Endothelial cell (in vitro differentiated cells): ENCODE results near the gene NTSR2. TPM values are rescaled to one million over a fixed set of nuclear protein-coding genes. Genes with fewer than 3 reads are reported as not detected.

Experiments used
- DNase-seq: peaks from one replicate; pipeline ENCODE4 v3.0.0; 2021; ENCODE audit warnings: low spot score
- H3K27ac Mint-ChIP-seq: one replicate; pipeline ENCODE4 v1.8.0; 2021; ENCODE audit warnings: mixed read lengths, inconsistent platforms; ENCODE audit not compliant: unreplicated experiment
- H3K27me3 Mint-ChIP-seq: one replicate; pipeline ENCODE4 v1.8.0; 2021; ENCODE audit warnings: mild to moderate bottlenecking, moderate library complexity, mixed read lengths, inconsistent platforms; ENCODE audit not compliant: unreplicated experiment
- H3K36me3 Mint-ChIP-seq: one replicate; pipeline ENCODE4 v1.8.0; 2021; ENCODE audit warnings: mild to moderate bottlenecking, low read depth, mixed read lengths, inconsistent platforms; ENCODE audit not compliant: unreplicated experiment
- H3K4me1 Mint-ChIP-seq: one replicate; pipeline ENCODE4 v1.8.0; 2021; ENCODE audit warnings: mild to moderate bottlenecking, mixed read lengths, inconsistent platforms; ENCODE audit not compliant: unreplicated experiment
- H3K4me3 Mint-ChIP-seq: one replicate; pipeline ENCODE4 v1.8.0; 2021; ENCODE audit warnings: mild to moderate bottlenecking, mixed read lengths, inconsistent platforms; ENCODE audit not compliant: unreplicated experiment
- H3K9me3 Mint-ChIP-seq: one replicate; pipeline ENCODE4 v1.8.0; 2021; ENCODE audit warnings: mixed read lengths, inconsistent platforms; ENCODE audit not compliant: unreplicated experiment
- long read RNA-seq: library from polyadenylated mRNA; unstranded; transcript quantifications from one replicate; pipeline ENCODE4 v2.0.0, GENCODE V29; 2020; ENCODE audit not compliant: unreplicated experiment
- total RNA-seq: library from RNA; stranded (reverse); fragmentation: NEBNext Ultra II Directional; extraction: Animal tissue kit (Norgen Biotek cat#: 25700); gene quantifications from one replicate; pipeline ENCODE4 v1.2.1, GENCODE V29; 2021; ENCODE audit not compliant: unreplicated experiment
- TF ChIP-seq, protein P1 (sequence below): fragments of 200-600 bp; sonication (generic); IDR thresholded peaks from one replicate; pipeline ENCODE4 v1.5.0; 2021; ENCODE audit warnings: antibody characterized with exemption; ENCODE audit not compliant: unreplicated experiment

Gene NTSR2
- total RNA-seq: not detected
- long read RNA-seq: 0 reads

DNA sequence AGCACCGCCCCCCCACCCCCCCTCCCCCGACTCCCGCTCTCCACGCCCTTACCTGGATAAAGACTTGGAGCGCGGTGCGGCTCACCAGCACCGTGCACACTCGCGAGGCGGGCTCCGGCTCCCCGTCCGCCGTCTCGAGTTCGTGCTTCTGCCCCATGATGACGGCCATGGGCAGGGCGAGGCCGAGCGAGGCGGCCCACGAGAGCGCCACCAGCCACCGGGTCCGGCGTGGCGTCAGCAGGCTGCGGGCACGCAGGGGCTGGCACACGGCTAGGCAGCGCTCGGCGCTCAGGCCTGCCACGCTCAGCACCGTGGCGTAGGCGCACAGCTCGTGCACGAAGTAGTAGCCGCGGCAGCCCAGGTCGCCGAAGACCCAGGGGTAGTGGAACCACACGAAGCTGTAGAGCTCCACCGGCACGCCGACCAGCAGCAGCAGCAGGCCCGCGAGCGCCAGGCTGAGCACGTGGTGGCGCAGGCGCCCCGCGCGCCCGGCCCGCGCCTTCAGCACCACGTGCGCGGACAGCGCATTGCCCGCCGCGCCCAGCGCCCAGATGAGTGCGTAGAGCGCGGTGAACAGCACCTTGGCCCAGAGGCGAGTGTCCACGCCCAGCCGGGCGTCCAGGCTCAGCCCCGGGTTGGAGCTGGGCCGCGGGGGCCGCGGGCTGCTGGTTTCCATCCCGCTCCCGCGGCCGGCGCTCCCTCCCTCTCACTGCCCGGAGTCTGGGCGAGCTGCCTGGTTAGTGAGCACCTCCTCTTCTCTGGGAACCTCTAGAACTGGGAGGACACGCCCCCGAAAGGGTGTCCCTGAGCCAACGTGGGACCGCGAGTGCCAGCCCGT is at the start of gene NTSR2:
Gene NTSR2 (minus strand): TSS at position 742 of the 838 bp plus-strand sequence. CDS start 66 bp downstream, at position 676.
- no peaks in the 10 kb centered on the region for H3K9me3 Mint-ChIP-seq
- peaks cover 10% of the 10 kb centered on the region for H3K27me3 Mint-ChIP-seq
- H3K4me1 Mint-ChIP-seq: peaks cover 4% of the 10 kb centered on the region
- peak; percentile 77 for DNase-seq
- TF ChIP-seq, protein P1, sequence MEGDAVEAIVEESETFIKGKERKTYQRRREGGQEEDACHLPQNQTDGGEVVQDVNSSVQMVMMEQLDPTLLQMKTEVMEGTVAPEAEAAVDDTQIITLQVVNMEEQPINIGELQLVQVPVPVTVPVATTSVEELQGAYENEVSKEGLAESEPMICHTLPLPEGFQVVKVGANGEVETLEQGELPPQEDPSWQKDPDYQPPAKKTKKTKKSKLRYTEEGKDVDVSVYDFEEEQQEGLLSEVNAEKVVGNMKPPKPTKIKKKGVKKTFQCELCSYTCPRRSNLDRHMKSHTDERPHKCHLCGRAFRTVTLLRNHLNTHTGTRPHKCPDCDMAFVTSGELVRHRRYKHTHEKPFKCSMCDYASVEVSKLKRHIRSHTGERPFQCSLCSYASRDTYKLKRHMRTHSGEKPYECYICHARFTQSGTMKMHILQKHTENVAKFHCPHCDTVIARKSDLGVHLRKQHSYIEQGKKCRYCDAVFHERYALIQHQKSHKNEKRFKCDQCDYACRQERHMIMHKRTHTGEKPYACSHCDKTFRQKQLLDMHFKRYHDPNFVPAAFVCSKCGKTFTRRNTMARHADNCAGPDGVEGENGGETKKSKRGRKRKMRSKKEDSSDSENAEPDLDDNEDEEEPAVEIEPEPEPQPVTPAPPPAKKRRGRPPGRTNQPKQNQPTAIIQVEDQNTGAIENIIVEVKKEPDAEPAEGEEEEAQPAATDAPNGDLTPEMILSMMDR: no peak
- peaks cover 5% of the 10 kb centered on the region for H3K36me3 Mint-ChIP-seq
- peak within 1 kb of the TSS; percentile 52 for H3K4me3 Mint-ChIP-seq
- H3K27ac Mint-ChIP-seq: no peak within 1 kb of the TSS

- peaks cover 10% of the 10 kb centered on the region for H3K27me3 Mint-ChIP-seq
- H3K4me1 Mint-ChIP-seq: no peaks in the 10 kb centered on the region
- no peak overlapping the region for H3K27ac Mint-ChIP-seq
- no peaks in the 10 kb centered on the region for H3K9me3 Mint-ChIP-seq
- TF ChIP-seq, protein P1: no peak
- DNase-seq: no peak
- no peaks in the 10 kb centered on the region for H3K36me3 Mint-ChIP-seq
- H3K4me3 Mint-ChIP-seq: no peak overlapping the region
Observed at GRCh38 chr2:11719230-11719977, 49.4 kb upstream of the NTSR2 start.

DNA sequence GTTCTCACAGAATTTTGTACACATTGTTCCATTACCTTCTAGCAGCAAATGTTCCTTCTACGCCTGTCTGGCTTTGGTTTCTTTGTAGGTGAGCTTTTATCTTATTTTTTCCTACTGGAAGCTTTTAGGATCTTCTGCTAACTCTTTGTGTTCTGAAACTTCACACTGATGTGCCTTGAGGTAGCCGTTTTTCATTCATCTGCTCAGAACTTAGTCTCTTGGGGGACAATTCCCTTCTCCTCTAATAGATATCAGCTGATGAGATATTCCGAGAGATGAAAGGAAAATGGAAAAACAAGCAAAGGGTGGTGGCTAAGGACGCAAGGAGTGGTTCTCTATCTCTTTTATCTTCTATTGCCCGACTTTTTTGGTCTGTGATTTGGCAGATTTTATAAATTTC is 48.6 kb upstream of the NTSR2 start:
- no peak for DNase-seq
- Mint-ChIP-seq H3K36me3 (no peaks in the 10 kb centered on the region), H3K4me1 (no peaks in the 10 kb centered on the region), H3K4me3 (no peak overlapping the region), H3K9me3 (no peaks in the 10 kb centered on the region), H3K27ac (no peak overlapping the region), H3K27me3 (peaks cover 10% of the 10 kb centered on the region)
- TF ChIP-seq, protein P1: no peak

- Mint-ChIP-seq H3K4me3 (no peak overlapping the region), H3K27me3 (peaks cover 10% of the 10 kb centered on the region), H3K4me1 (no peaks in the 10 kb centered on the region), H3K36me3 (no peaks in the 10 kb centered on the region), H3K9me3 (no peaks in the 10 kb centered on the region), H3K27ac (no peak overlapping the region)
- DNase-seq: no peak
- TF ChIP-seq, protein P1: no peak
Observed at GRCh38 chr2:11717623-11718022, 47.6 kb upstream of the NTSR2 start.
